Loucy (cell line): Measurements from ENCODE around the gene ZCCHC14.

ENCODE experiments used
- H2AFZ ChIP-seq: fragments of 200-600 bp; sonication (generic); 2 replicates; pipeline ENCODE4 v1.6.0; 2016; ENCODE audit warnings: antibody characterized with exemption, mild to moderate bottlenecking, low read length, moderate library complexity
- H3F3A ChIP-seq: fragments of 200-600 bp; 2 replicates; pipeline ENCODE4 v1.6.0; 2016; ENCODE audit warnings: antibody characterized with exemption, low read depth, mild to moderate bottlenecking
- H3K27me3 ChIP-seq: fragments of 200-600 bp; sonication (generic); 2 replicates; pipeline ENCODE4 v1.6.1; 2014; ENCODE audit warnings: low read length, mild to moderate bottlenecking; ENCODE audit not compliant: insufficient read depth, poor library complexity, severe bottlenecking
- H3K36me3 ChIP-seq: fragments of 200-600 bp; sonication (generic); 2 replicates; pipeline ENCODE4 v1.6.1; 2016; ENCODE audit warnings: low read length; ENCODE audit not compliant: insufficient read depth
- H3K4me1 ChIP-seq: fragments of 200-600 bp; sonication (generic); 2 replicates; pipeline ENCODE4 v1.5.1; 2014; ENCODE audit warnings: low read length, mild to moderate bottlenecking; ENCODE audit not compliant: insufficient read depth, poor library complexity, severe bottlenecking
- H3K4me2 ChIP-seq: fragments of 200-600 bp; sonication (generic); 2 replicates; pipeline ENCODE4 v1.6.0; 2014; ENCODE audit warnings: antibody characterized with exemption, low read length, low read depth, mild to moderate bottlenecking; ENCODE audit not compliant: poor library complexity, severe bottlenecking
- H3K4me3 ChIP-seq: fragments of 200-600 bp; sonication (generic); 2 replicates; pipeline ENCODE4 v1.5.1; 2014; ENCODE audit warnings: low read length, mild to moderate bottlenecking, mixed read lengths; ENCODE audit not compliant: poor library complexity, severe bottlenecking
- H3K79me2 ChIP-seq: fragments of 200-600 bp; sonication (generic); 2 replicates; pipeline ENCODE4 v1.6.1; 2014; ENCODE audit warnings: low read length; ENCODE audit not compliant: insufficient read depth
- H3K9ac ChIP-seq: fragments of 200-600 bp; sonication (generic); 2 replicates; pipeline ENCODE4 v1.6.0; 2014; ENCODE audit warnings: mild to moderate bottlenecking, low read depth, low read length, moderate library complexity; ENCODE audit not compliant: poor library complexity, severe bottlenecking
- H3K9me2 ChIP-seq: fragments of 200-600 bp; sonication (generic); replicated peaks from 2 replicates; pipeline ENCODE4 v1.6.1; 2016; ENCODE audit warnings: low read depth, low read length, mixed read lengths
- H3K9me3 ChIP-seq: fragments of 200-600 bp; sonication (generic); 2 replicates; pipeline ENCODE4 v1.6.1; 2014; ENCODE audit warnings: mild to moderate bottlenecking, antibody characterized with exemption, low read length, low read depth; ENCODE audit not compliant: insufficient read depth
- H4K20me1 ChIP-seq: fragments of 200-600 bp; sonication (generic); 2 replicates; pipeline ENCODE4 v1.6.0; 2014; ENCODE audit warnings: antibody characterized with exemption, low read length, mild to moderate bottlenecking; ENCODE audit not compliant: insufficient read depth, poor library complexity, severe bottlenecking
- CTCF ChIP-seq: fragments of 200-600 bp; sonication (generic); conservative IDR thresholded peaks from 2 replicates; pipeline ENCODE4 v1.5.1; 2014; ENCODE audit warnings: mild to moderate bottlenecking, antibody characterized with exemption, low read length
- EZH2phosphoT487 ChIP-seq: fragments of 200-600 bp; IDR thresholded peaks from 2 replicates; pipeline ENCODE4 v1.6.1; 2018; ENCODE audit warnings: antibody characterized with exemption, mild to moderate bottlenecking, moderate library complexity, borderline replicate concordance

Gene ZCCHC14

DNA sequence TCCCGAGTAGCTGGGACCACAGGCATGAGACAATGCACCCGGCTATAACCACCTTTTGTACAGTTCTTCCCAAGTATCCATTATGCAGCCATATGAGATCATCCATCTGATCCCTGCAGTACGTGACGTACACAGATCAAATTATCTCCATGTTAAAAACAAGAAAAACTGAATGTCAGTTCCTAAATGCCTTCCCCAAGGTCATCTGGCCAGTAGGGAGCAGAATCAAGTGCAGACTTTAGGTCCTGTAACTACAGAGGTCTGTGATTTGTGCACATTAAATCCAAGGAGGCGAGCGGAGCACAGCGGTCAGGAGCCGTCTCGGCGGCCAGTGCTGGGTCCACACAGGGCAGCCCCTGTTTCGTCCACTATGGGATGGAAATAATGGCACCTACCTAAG is 23.7 kb downstream of the ZCCHC14 start:
- no peaks in the 10 kb centered on the region for H3K9me2 ChIP-seq
- no peaks in the 10 kb centered on the region for H3K36me3 ChIP-seq
- H3F3A ChIP-seq: no peaks in the 10 kb centered on the region
- H3K79me2 ChIP-seq: no peaks in the 10 kb centered on the region
- peaks cover 9% of the 10 kb centered on the region for H3K4me1 ChIP-seq
- no peaks in the 10 kb centered on the region for H4K20me1 ChIP-seq
- no peak overlapping the region for H3K4me2 ChIP-seq
- no peak for TF ChIP-seq CTCF
- no peak for TF ChIP-seq EZH2phosphoT487
- no peaks in the 10 kb centered on the region for H3K27me3 ChIP-seq
- no peaks in the 10 kb centered on the region for H3K9me3 ChIP-seq
- H3K4me3 ChIP-seq: no peak overlapping the region
- H2AFZ ChIP-seq: no peak overlapping the region
- H3K9ac ChIP-seq: no peak overlapping the region

- H3K4me3 ChIP-seq: no peak overlapping the region
- no peaks in the 10 kb centered on the region for H3K79me2 ChIP-seq
- H2AFZ ChIP-seq: no peak overlapping the region
- no peak overlapping the region for H3K9ac ChIP-seq
- H4K20me1 ChIP-seq: no peaks in the 10 kb centered on the region
- H3K4me1 ChIP-seq: peaks cover 9% of the 10 kb centered on the region
- H3K9me3 ChIP-seq: no peaks in the 10 kb centered on the region
- H3F3A ChIP-seq: no peaks in the 10 kb centered on the region
- H3K9me2 ChIP-seq: no peaks in the 10 kb centered on the region
- H3K27me3 ChIP-seq: no peaks in the 10 kb centered on the region
- no peak for TF ChIP-seq EZH2phosphoT487
- H3K36me3 ChIP-seq: no peaks in the 10 kb centered on the region
- no peak overlapping the region for H3K4me2 ChIP-seq
These were observed 24.3 kb downstream of the ZCCHC14 start for GRCh38 chr16:87468550-87468949.

DNA sequence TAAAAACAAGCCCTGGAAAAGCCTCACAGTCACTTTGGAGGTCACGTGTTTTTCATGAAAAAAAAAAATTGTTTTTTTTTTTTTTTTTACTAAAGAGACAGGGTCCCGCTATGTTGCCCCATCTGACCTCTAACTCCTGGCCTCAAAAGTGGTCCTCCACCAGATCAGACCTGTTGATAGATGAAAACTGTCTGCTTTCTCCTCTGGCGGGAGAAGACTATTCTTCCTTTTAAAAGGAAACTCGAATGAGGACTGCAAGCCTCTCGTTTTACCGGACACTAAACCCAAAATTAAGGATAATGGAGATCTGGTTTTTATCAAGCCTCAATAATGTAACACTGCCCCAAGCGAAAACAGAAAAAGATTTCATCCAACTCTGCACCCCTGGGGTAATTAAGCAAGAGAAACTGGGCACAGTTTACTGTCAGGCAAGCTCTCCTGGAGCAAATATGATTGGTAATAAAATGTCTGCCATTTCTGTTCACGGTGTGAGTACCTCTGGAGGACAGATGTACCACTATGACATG is 25.8 kb downstream of the ZCCHC14 start:
- H3K4me3 ChIP-seq: no peak overlapping the region
- peaks cover 9% of the 10 kb centered on the region for H3K4me1 ChIP-seq
- H3K9me3 ChIP-seq: no peaks in the 10 kb centered on the region
- no peak overlapping the region for H3K9ac ChIP-seq
- no peaks in the 10 kb centered on the region for H3K9me2 ChIP-seq
- no peaks in the 10 kb centered on the region for H3K36me3 ChIP-seq
- TF ChIP-seq EZH2phosphoT487 (no peak), CTCF (no peak)
- H3K4me2 ChIP-seq: no peak overlapping the region
- H3K27me3 ChIP-seq: no peaks in the 10 kb centered on the region
- H3F3A ChIP-seq: no peaks in the 10 kb centered on the region
- H4K20me1 ChIP-seq: no peaks in the 10 kb centered on the region
- H3K79me2 ChIP-seq: no peaks in the 10 kb centered on the region
- no peak overlapping the region for H2AFZ ChIP-seq

DNA sequence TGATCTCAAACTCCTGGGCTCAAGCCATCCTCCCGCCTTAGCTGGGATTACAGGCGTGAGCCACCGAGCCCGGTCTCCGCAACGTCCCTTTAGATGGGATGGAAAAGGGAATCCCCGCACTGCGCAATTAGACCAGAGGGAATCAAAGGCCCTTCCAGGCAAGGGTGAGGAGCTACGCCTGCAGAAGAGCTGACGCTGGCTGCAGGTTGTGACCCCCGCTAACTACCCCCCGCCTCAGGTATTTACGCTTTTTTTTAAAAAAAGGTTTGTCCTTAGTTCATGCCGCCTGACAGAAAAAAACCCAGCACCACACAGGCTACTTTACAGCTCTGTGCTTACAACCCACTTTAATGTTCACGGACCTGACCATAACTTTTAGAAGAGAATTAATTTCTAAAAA is 26.9 kb downstream of the ZCCHC14 start:
- H3K9ac ChIP-seq: no peak overlapping the region
- no peaks in the 10 kb centered on the region for H3K27me3 ChIP-seq
- H3K4me2 ChIP-seq: no peak overlapping the region
- peaks cover 9% of the 10 kb centered on the region for H3K4me1 ChIP-seq
- no peak overlapping the region for H2AFZ ChIP-seq
- no peaks in the 10 kb centered on the region for H3K36me3 ChIP-seq
- H3K9me2 ChIP-seq: no peaks in the 10 kb centered on the region
- no peaks in the 10 kb centered on the region for H3K9me3 ChIP-seq
- no peaks in the 10 kb centered on the region for H3F3A ChIP-seq
- H4K20me1 ChIP-seq: no peaks in the 10 kb centered on the region
- TF ChIP-seq CTCF: no peak
- TF ChIP-seq EZH2phosphoT487: no peak
- no peaks in the 10 kb centered on the region for H3K79me2 ChIP-seq
- no peak overlapping the region for H3K4me3 ChIP-seq
